Central memory CD8-positive, alpha-beta T cell (primary cell): ENCODE results near the gene ATP1B4.
"Not testable (repeated sequence)": the region's sequence is repeated elsewhere in the genome, so short reads cannot be mapped to it uniquely, and the experiment has no call there.

Experiments
- ATAC-seq: fragments of 150-1000 bp; cut with Tn5 transposase; replicated peaks from 2 replicates; pipeline ENCODE4 v1.10.0; 2022; ENCODE audit warnings: mild to moderate bottlenecking, moderate FRiP score, moderate number of reproducible peaks; ENCODE audit not compliant: poor library complexity, severe bottlenecking; ENCODE audit errors: extremely low read depth
- DNase-seq, 2 donors: peaks; one replicate each; pipeline ENCODE4 v3.0.0; 2021; ENCODE audit warnings: low spot score in 2 of 2
- H3K27ac Mint-ChIP-seq: one replicate; pipeline ENCODE4 v1.8.0; 2022; ENCODE audit warnings: low read depth, mild to moderate bottlenecking, moderate library complexity, mixed read lengths
- H3K27me3 Mint-ChIP-seq: one replicate; pipeline ENCODE4 v1.8.0; 2022; ENCODE audit warnings: mixed read lengths
- H3K36me3 Mint-ChIP-seq: one replicate; pipeline ENCODE4 v1.8.0; 2022; ENCODE audit warnings: mild to moderate bottlenecking, moderate library complexity, mixed read lengths; ENCODE audit not compliant: insufficient read depth
- H3K4me1 Mint-ChIP-seq: one replicate; pipeline ENCODE4 v1.8.0; 2022; ENCODE audit warnings: mixed read lengths
- H3K4me3 Mint-ChIP-seq: one replicate; pipeline ENCODE4 v1.8.0; 2022; ENCODE audit warnings: mild to moderate bottlenecking, moderate library complexity, mixed read lengths
- H3K9me3 Mint-ChIP-seq: one replicate; pipeline ENCODE4 v1.8.0; 2022; ENCODE audit warnings: mixed read lengths

Gene ATP1B4

GRCh38 chrX:120361764-120362305, at the start of gene ATP1B4:
ATP1B4 (plus strand) TSS chrX:120362089; CDS start chrX:120362169, 80 bp downstream.
- H3K27ac Mint-ChIP-seq, result no peak within 1 kb of the TSS
- no peak within 1 kb of the TSS for H3K4me3 Mint-ChIP-seq
- H3K36me3 Mint-ChIP-seq, result no peaks in the 10 kb centered on the region

GRCh38 chrX:120315776-120316175, 46.1 kb upstream of the ATP1B4 start:
- no peak overlapping the region for H3K4me3 Mint-ChIP-seq
- ATAC-seq (no peak), DNase-seq (no peak)
- no peaks in the 10 kb centered on the region for H3K9me3 Mint-ChIP-seq
- no peak overlapping the region for H3K27ac Mint-ChIP-seq
- no peaks in the 10 kb centered on the region for H3K4me1 Mint-ChIP-seq
- H3K36me3 Mint-ChIP-seq, result peaks cover 3% of the 10 kb centered on the region
- H3K27me3 Mint-ChIP-seq, result peaks cover 9% of the 10 kb centered on the region

More at GRCh38 chrX:120361764-120362305, at the start of gene ATP1B4:
- Mint-ChIP-seq H3K27me3 (peaks cover 9% of the 10 kb centered on the region), H3K4me1 (no peaks in the 10 kb centered on the region), H3K9me3 (no peaks in the 10 kb centered on the region)
- DNase-seq, result no peak
- no peak for ATAC-seq

GRCh38 chrX:120316587-120317283, 45.2 kb upstream of the ATP1B4 start:
- H3K27me3 Mint-ChIP-seq, result peaks cover 9% of the 10 kb centered on the region
- H3K27ac Mint-ChIP-seq, result no peak overlapping the region
- no peaks in the 10 kb centered on the region for H3K4me1 Mint-ChIP-seq
- no peak overlapping the region for H3K4me3 Mint-ChIP-seq
- ATAC-seq (no peak), DNase-seq (no peak)
- no peaks in the 10 kb centered on the region for H3K9me3 Mint-ChIP-seq
- H3K36me3 Mint-ChIP-seq, result peaks cover 3% of the 10 kb centered on the region

- peaks cover 3% of the 10 kb centered on the region for H3K36me3 Mint-ChIP-seq
- H3K9me3 Mint-ChIP-seq, result no peaks in the 10 kb centered on the region
- no peak overlapping the region for H3K4me3 Mint-ChIP-seq
- no peaks in the 10 kb centered on the region for H3K4me1 Mint-ChIP-seq
- no peak for DNase-seq
- no peak overlapping the region for H3K27ac Mint-ChIP-seq
- peaks cover 9% of the 10 kb centered on the region for H3K27me3 Mint-ChIP-seq
- ATAC-seq, result no peak
Measured at GRCh38 chrX:120318411-120318810, 43.5 kb upstream of the ATP1B4 start.

- ATAC-seq (no peak), DNase-seq (no peak)
- Mint-ChIP-seq H3K36me3 (peaks cover 1% of the 10 kb centered on the region), H3K27ac (no peak overlapping the region), H3K4me1 (no peaks in the 10 kb centered on the region), H3K4me3 (no peak overlapping the region), H3K9me3 (no peaks in the 10 kb centered on the region), H3K27me3 (peaks cover 3% of the 10 kb centered on the region)
Measured at GRCh38 chrX:120321520-120322281, 40.2 kb upstream of the ATP1B4 start.

GRCh38 chrX:120331116-120331515, 30.8 kb upstream of the ATP1B4 start:
- Mint-ChIP-seq H3K4me3 (no peak overlapping the region), H3K9me3 (peaks cover 5% of the 10 kb centered on the region), H3K4me1 (no peaks in the 10 kb centered on the region), H3K36me3 (no peaks in the 10 kb centered on the region), H3K27me3 (peaks cover 18% of the 10 kb centered on the region), H3K27ac (no peak overlapping the region)
- DNase-seq (no peak), ATAC-seq (no peak)

- H3K4me1 Mint-ChIP-seq, result no peaks in the 10 kb centered on the region
Measured at GRCh38 chrX:120332394-120332793, 29.5 kb upstream of the ATP1B4 start.

GRCh38 chrX:120334151-120334550, 27.7 kb upstream of the ATP1B4 start:
- peaks cover 7% of the 10 kb centered on the region for H3K9me3 Mint-ChIP-seq
- no peaks in the 10 kb centered on the region for H3K4me1 Mint-ChIP-seq
- H3K27me3 Mint-ChIP-seq, result no peaks in the 10 kb centered on the region
- no peaks in the 10 kb centered on the region for H3K36me3 Mint-ChIP-seq
- ATAC-seq (no peak), DNase-seq (no peak)
- H3K27ac Mint-ChIP-seq, result no peak overlapping the region
- H3K4me3 Mint-ChIP-seq, result no peak overlapping the region

More at GRCh38 chrX:120332394-120332793, 29.5 kb upstream of the ATP1B4 start:
- H3K27ac Mint-ChIP-seq, result no peak overlapping the region
- H3K27me3 Mint-ChIP-seq, result peaks cover 8% of the 10 kb centered on the region
- DNase-seq (no peak), ATAC-seq (no peak)
- H3K9me3 Mint-ChIP-seq, result peaks cover 7% of the 10 kb centered on the region
- H3K36me3 Mint-ChIP-seq, result no peaks in the 10 kb centered on the region
- H3K4me3 Mint-ChIP-seq, result no peak overlapping the region

- DNase-seq (no peak), ATAC-seq (no peak)
Measured at GRCh38 chrX:120334603-120335002, 27.3 kb upstream of the ATP1B4 start.

GRCh38 chrX:120335289-120335688, 26.6 kb upstream of the ATP1B4 start:
- Mint-ChIP-seq H3K27me3 (no peaks in the 10 kb centered on the region), H3K27ac (no peak overlapping the region), H3K36me3 (no peaks in the 10 kb centered on the region), H3K4me1 (no peaks in the 10 kb centered on the region), H3K4me3 (no peak overlapping the region), H3K9me3 (peaks cover 7% of the 10 kb centered on the region)
- no peak for ATAC-seq
- DNase-seq, result no peak

More at GRCh38 chrX:120334603-120335002, 27.3 kb upstream of the ATP1B4 start:
- no peaks in the 10 kb centered on the region for H3K4me1 Mint-ChIP-seq
- H3K4me3 Mint-ChIP-seq, result no peak overlapping the region
- peaks cover 7% of the 10 kb centered on the region for H3K9me3 Mint-ChIP-seq
- no peaks in the 10 kb centered on the region for H3K27me3 Mint-ChIP-seq
- no peaks in the 10 kb centered on the region for H3K36me3 Mint-ChIP-seq
- no peak overlapping the region for H3K27ac Mint-ChIP-seq

- no peak overlapping the region for H3K4me3 Mint-ChIP-seq
- H3K4me1 Mint-ChIP-seq, result no peaks in the 10 kb centered on the region
- H3K36me3 Mint-ChIP-seq, result no peaks in the 10 kb centered on the region
- H3K9me3 Mint-ChIP-seq, result peaks cover 7% of the 10 kb centered on the region
- H3K27ac Mint-ChIP-seq, result no peak overlapping the region
- ATAC-seq, result no peak
- no peak for DNase-seq
- H3K27me3 Mint-ChIP-seq, result no peaks in the 10 kb centered on the region
Measured at GRCh38 chrX:120336899-120337298, 25.0 kb upstream of the ATP1B4 start.

- H3K4me3 Mint-ChIP-seq, DNase-seq, H3K4me1 Mint-ChIP-seq, H3K9me3 Mint-ChIP-seq, ATAC-seq, H3K27ac Mint-ChIP-seq, H3K36me3 Mint-ChIP-seq: not testable (repeated sequence)
- peaks cover 24% of the 10 kb centered on the region for H3K27me3 Mint-ChIP-seq
Measured at GRCh38 chrX:120344566-120344965, 17.3 kb upstream of the ATP1B4 start.
